Measurements from ENCODE around the gene SIAH2. TPM values are rescaled to one million over a fixed set of nuclear protein-coding genes. Genes with fewer than 3 reads are reported as not detected.

SIAH2 gene
- total RNA-seq, 1 donor from 2014 or later, result 23.0 TPM

DNA sequence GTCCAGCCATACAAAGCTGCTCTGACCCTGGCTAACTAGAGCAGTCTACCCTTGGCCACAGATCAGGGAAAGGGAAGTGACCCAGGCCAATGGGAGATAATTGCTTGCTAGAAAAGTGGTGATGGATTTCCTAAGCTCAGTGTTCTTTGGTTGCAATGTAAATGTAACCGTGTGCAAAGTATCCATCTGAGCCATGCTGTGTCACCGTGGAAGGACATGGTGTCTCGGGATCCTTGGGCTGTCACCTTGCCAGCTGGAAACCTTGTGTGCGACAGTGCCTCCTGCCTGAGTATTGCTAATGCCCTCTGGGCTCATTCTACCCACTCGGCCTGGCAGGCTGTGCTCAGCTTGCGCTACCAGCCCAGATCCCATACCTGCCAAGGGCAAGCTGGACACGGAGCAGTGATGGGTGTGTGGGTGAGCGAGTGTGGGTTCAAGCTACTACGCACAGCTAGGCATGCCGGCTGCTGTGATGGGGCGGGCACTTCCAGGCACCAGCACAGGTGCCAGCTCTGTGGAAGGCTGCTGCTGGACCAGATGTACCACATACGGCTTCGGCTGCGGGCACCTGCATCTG is 10.7 kb upstream of the SIAH2 start:
- Histone ChIP-seq H3K9me3 (replicated peaks) (no peaks in the 10 kb centered on the region), H3K27ac (replicated peaks) (no peak overlapping the region), H3K4me1 (peaks cover 16% of the 10 kb centered on the region), H3K4me3 (no peak overlapping the region), H3K27me3 (ENCODE audit: low read depth) (no peaks in the 10 kb centered on the region), H3K36me3 (no peaks in the 10 kb centered on the region)
- TF ChIP-seq, protein P1, sequence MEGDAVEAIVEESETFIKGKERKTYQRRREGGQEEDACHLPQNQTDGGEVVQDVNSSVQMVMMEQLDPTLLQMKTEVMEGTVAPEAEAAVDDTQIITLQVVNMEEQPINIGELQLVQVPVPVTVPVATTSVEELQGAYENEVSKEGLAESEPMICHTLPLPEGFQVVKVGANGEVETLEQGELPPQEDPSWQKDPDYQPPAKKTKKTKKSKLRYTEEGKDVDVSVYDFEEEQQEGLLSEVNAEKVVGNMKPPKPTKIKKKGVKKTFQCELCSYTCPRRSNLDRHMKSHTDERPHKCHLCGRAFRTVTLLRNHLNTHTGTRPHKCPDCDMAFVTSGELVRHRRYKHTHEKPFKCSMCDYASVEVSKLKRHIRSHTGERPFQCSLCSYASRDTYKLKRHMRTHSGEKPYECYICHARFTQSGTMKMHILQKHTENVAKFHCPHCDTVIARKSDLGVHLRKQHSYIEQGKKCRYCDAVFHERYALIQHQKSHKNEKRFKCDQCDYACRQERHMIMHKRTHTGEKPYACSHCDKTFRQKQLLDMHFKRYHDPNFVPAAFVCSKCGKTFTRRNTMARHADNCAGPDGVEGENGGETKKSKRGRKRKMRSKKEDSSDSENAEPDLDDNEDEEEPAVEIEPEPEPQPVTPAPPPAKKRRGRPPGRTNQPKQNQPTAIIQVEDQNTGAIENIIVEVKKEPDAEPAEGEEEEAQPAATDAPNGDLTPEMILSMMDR (IDR thresholded peaks at IDR 0.05; ENCODE audit: borderline replicate concordance), result no peak
- DNase-seq, result no peak
- intact Hi-C loops (cut with micrococcal nuclease), result no loop called here

DNA sequence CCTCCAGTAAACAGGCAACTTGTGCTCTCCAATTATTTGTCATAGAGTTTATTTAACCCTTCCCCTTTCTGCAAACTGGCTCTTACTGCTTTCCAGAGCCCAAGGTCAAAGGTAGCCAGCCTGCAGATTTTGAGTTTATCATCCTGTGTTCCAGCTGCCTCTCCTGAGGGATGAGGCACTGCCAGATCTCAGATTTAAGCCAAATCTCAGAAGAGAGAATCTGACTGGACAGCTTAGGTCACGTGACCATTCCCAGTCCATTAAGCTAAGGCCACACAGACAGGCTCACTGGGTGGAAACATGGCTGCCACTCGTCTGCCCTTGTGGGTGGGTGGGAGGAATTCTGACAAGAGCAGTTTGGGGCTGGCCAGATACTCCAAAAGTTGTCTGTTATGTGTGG is 8.6 kb upstream of the SIAH2 start:
- TF ChIP-seq, protein P1 (IDR thresholded peaks at IDR 0.05; ENCODE audit: borderline replicate concordance), result no peak
- H3K36me3 ChIP-seq, result no peaks in the 10 kb centered on the region
- no peak overlapping the region for H3K4me3 ChIP-seq
- no peaks in the 10 kb centered on the region for H3K27me3 ChIP-seq (ENCODE audit: low read depth)
- H3K27ac ChIP-seq (replicated peaks), result no peak overlapping the region
- H3K9me3 ChIP-seq (replicated peaks), result no peaks in the 10 kb centered on the region
- no peak for DNase-seq
- peaks cover 16% of the 10 kb centered on the region for H3K4me1 ChIP-seq
- intact Hi-C loops (cut with micrococcal nuclease), result no loop called here

DNA sequence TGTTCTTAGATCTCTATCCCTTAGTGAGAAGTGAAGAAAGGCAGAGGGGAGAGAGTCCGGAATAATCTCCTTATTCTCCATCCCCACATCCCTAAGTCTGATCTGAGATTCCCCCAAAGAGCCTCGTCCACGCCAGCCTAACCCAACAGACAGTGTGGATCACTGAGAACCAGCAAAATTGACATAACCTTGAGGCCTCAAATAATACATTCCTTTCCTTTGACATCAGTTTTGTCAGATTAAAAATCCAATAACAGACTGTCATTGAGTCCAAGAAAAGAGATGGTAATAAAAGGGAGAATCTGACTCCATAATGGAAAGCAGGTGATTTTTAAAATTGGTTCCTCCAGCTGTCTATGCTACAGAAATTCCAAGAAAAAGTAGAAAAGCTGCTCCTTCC is 7.7 kb upstream of the SIAH2 start:
- intact Hi-C loops (cut with micrococcal nuclease), result no loop called here
- H3K27ac ChIP-seq (replicated peaks), result no peak overlapping the region
- no peaks in the 10 kb centered on the region for H3K9me3 ChIP-seq (replicated peaks)
- H3K4me1 ChIP-seq, result peaks cover 16% of the 10 kb centered on the region
- no peaks in the 10 kb centered on the region for H3K36me3 ChIP-seq
- TF ChIP-seq, protein P1 (IDR thresholded peaks at IDR 0.05; ENCODE audit: borderline replicate concordance), result no peak
- DNase-seq, result no peak
- H3K4me3 ChIP-seq, result no peak overlapping the region
- H3K27me3 ChIP-seq (ENCODE audit: low read depth), result no peaks in the 10 kb centered on the region

DNA sequence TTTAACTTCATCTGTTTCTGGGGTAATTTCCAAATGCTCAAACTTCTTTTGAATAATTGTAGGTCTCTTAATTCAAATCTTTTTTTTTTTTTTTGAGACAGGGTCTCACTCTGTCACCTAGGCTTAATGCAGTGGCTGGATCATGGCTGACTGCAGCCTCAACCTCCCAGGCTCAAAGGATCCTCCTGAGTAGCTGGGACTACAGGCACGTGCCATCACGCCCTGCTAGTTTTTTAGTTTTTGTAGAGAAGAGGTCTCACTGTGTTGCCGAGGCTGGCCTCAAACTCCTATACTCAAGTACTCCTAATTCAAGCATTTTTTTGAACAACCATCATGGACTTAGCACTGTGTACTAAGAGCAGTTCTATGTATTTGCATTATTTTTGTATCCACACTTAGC is 3.8 kb upstream of the SIAH2 start:
- DNase-seq, result no peak
- Histone ChIP-seq H3K36me3 (no peaks in the 10 kb centered on the region), H3K27ac (replicated peaks) (no peak overlapping the region), H3K4me3 (no peak overlapping the region), H3K4me1 (peaks cover 38% of the 10 kb centered on the region), H3K9me3 (replicated peaks) (no peaks in the 10 kb centered on the region), H3K27me3 (ENCODE audit: low read depth) (no peaks in the 10 kb centered on the region)
- intact Hi-C loops (cut with micrococcal nuclease), result no loop called here
- TF ChIP-seq, protein P1 (IDR thresholded peaks at IDR 0.05; ENCODE audit: borderline replicate concordance), result no peak

DNA sequence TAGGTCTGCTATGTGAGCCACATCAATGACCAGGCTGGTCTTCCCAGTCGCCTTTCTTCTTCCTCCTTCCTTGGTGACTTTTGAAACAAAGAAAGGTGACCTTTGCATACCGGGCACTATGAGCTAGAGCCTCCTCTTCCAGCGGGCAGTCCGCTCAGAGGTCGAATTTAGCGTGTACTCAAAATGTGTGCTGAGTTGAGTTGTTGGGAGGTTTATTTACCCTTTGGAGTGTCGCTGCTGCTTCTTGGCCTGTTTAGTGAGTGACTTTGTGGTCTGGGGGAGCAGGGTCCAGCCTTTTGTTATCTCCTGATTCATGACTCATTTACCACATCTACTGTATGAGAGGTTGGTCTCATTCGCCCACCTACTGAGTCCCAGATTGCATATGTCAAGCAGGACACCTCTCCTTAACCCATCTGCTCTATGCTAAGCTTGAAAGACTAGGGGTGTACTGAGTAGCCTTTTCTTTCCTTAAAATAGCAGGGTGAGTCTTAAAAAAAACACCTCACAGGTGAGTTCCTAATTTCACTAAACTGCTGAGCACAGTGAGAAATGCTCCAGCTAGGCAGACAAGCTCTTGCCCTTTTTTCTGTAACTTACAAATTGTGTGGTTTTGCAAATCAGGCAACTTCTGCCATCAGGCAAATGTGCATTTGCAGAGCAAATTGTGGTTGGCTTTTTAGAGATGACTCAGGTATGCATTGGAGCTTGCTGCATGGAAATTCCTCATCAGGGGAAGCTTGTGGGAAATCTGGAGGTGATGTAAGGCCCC is 3.2 kb upstream of the SIAH2 start:
- Histone ChIP-seq H3K27ac (replicated peaks) (no peak overlapping the region), H3K27me3 (ENCODE audit: low read depth) (no peaks in the 10 kb centered on the region), H3K9me3 (replicated peaks) (no peaks in the 10 kb centered on the region), H3K4me3 (no peak overlapping the region), H3K36me3 (no peaks in the 10 kb centered on the region), H3K4me1 (peaks cover 44% of the 10 kb centered on the region)
- no peak for DNase-seq
- intact Hi-C loops (cut with micrococcal nuclease), result no loop called here
- TF ChIP-seq, protein P1 (IDR thresholded peaks at IDR 0.05; ENCODE audit: borderline replicate concordance), result no peak

All from left ventricle myocardium inferior (tissue), 1 donor.